ENCODE data around the gene GALNT5. TPM values are rescaled to one million over a fixed set of nuclear protein-coding genes. Genes with fewer than 3 reads are reported as not detected.
A peak's percentile ranks its signal among the peaks of the same experiment; 100 is the strongest.
"Not testable (repeated sequence)": the region's sequence is repeated elsewhere in the genome, so short reads cannot be mapped to it uniquely, and the experiment has no call there.

The GALNT5 gene, protein sequence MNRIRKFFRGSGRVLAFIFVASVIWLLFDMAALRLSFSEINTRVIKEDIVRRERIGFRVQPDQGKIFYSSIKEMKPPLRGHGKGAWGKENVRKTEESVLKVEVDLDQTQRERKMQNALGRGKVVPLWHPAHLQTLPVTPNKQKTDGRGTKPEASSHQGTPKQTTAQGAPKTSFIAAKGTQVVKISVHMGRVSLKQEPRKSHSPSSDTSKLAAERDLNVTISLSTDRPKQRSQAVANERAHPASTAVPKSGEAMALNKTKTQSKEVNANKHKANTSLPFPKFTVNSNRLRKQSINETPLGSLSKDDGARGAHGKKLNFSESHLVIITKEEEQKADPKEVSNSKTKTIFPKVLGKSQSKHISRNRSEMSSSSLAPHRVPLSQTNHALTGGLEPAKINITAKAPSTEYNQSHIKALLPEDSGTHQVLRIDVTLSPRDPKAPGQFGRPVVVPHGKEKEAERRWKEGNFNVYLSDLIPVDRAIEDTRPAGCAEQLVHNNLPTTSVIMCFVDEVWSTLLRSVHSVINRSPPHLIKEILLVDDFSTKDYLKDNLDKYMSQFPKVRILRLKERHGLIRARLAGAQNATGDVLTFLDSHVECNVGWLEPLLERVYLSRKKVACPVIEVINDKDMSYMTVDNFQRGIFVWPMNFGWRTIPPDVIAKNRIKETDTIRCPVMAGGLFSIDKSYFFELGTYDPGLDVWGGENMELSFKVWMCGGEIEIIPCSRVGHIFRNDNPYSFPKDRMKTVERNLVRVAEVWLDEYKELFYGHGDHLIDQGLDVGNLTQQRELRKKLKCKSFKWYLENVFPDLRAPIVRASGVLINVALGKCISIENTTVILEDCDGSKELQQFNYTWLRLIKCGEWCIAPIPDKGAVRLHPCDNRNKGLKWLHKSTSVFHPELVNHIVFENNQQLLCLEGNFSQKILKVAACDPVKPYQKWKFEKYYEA
- total RNA-seq, result 3.8 TPM

DNA sequence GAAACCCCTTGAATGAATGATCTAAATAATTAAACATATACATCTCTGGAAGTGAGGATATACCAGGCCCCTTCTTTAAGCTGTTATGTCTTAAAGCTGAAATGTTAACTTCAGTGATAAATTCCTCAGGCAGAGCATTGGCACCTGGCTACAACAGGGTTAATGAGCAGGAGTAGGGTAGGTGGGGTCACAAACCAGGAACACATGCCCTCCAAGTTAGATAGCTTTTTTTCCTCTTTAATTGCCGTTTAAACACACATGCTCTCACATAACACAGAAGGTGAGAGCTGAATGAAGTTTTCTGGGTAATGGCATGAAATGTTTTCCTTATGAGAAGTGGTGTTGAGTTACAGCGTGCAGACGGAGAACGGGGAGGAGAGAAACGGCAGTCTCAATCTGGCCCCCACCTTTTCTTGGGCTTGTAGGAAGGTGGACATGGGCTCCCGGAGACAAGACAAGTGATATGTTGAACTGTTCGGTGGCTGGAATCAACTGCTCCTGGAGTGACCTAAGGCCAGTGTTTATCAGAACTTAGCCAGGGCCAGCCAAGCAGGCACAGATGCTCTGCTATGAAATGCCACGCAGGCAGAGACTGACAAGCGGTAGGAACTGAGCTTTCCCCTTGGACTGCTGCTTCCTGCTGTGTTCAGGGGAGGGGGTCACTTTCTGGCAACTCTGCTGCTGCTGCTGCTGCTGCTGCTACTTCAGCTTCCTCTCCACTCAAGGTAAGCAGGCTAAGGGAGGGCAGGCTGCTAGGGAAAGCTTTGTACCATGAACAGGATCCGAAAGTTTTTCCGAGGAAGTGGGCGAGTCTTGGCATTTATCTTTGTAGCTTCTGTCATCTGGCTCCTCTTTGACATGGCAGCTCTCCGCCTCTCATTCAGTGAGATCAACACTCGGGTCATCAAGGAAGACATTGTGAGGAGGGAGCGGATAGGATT lies at the start of gene GALNT5:
Gene GALNT5, plus strand, starts transcription at position 394 of the 941 bp plus-strand sequence. Its CDS starts 378 bp downstream, at position 772.
- peak; percentile 18 for ATAC-seq

DNA sequence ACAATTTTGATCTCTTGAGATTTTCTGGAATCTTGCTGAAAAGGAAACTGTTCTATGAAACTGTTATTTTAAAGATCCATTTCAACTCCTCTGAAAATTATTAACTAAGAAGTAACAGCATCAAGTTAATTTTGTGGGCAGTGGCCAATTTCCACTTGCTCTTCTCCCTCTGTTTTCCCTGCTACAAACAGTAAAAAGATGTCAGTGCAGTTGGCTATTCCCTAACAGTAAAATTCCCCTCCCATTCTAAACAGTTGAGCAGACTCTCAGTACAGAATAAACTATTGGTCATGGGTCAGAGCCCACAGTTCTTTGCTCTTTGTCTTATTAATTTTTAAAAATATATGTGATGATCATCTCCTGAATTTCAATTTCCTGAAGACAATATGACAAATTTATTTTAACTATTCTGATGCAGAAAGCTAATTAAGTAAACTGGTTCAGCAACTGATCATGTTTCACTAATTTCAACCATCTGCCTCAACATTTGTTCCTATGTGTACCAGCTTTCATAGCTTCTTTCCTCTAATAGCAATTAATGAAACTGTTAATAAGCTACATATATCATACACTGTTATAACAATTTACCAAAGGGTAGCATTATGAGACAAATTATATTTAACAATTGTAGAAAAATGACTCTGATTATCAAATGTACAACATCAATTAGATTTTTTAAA lies 41.1 kb upstream of the GALNT5 start:
- ATAC-seq, result no peak

DNA sequence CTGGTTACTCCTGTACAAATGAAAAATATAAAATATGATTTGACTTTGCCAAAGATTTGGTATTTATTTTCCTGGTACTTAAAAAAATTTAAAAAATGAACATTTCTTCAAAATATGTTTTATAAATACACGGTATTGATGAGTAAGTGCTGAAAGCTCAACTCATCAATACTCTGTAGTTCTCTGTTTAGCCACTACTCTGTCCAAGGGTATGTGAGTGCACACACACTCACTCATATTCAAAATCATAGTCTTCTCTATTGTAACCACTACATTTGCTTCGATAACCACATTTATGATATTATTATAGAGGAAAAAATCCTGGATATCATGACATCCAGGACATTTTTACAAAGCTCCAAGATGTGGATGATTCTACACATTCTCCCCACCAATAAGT lies 40.1 kb upstream of the GALNT5 start:
- ATAC-seq, result no peak

DNA sequence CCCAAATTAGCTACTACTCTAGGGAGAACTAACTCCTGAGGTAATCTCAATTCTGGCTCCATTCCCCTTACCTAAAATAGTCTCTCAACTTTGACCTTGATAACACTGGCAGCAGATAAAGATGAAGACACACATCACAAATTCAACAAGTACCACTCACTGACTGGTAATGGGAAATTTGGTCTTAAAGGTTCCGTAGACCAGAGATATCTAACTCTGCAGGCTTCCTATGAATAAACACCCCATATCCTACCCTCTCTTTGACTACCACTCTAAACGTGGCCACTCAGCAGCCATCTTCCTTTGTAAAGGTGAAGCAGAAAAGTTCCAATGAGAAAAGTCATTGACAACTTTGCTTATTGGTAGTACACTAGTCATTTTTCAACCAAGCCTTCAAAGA lies 38.6 kb upstream of the GALNT5 start:
- no peak for ATAC-seq

DNA sequence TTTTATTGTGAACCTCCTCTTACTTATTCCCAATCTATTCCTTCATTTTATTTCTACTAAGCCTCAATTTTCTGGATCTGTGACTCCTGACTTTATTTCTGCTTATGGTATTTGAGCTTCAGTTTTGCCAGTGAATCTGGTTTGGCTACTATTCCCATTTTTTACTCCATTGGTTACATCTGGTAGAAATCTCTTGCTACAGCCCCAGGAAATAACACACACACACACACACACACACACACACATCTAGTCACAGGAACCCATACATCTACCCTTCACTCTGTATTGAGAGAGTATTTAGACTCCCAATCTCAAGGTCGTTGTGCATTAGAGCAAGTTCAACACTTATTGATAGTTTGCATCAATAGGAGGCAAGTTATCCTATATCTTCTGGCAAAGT lies 37.0 kb upstream of the GALNT5 start:
- ATAC-seq, result no peak

DNA sequence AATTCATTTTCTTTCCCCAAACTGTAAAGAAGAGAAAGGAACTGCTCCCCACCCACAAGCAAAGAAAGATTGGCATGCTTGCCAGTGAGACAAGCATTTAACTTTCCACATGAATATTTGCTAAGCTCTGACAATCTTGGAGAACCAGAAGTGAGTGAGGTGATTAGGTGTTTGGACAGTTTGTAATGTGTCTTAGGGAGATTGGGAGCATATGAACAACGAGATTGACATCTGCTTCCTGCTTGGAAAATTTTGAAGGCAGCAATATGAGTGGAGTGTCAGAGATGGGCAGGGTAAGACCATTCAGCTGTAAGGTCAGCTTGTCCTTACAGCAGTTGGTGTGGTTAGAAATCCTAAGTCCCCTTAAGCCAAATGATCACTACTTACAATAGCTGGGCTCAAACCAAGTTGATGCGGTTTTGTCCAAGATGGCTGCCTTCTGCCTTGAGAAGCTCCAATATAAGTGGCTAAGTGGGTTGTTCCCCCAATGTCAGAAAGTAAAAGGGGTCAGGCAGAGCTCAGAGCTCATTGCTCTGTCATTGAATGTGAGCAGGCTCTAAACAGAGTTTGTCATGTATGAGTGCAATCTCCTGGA lies 36.0 kb upstream of the GALNT5 start:
- ATAC-seq, result no peak

DNA sequence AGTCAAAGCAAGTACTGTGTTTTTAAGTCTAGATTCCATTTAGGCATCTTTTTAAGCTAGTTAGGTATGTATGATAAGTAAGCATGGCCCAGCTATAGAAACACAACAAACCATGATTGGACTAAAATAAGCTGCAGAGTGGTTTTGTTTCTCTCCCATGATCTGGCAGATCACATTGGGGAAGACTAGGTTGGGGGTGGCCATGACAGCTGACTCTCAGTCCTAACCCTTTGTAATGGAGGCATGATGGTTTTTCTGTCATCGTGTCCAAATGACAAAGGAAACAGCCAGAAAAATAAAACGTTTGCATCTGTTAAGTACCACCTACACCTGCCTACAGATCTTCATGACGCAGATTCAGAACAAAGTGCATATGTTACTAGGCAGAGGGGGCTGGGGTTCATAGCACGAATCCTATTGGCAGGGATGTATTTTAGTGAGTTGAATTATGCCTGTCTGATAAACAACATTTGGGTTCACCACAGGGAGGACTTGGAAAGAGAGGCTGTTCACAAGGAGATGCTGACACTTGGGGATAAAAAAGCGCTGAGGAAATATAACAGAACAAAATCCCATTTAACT lies 33.8 kb upstream of the GALNT5 start:
- ATAC-seq, result no peak

DNA sequence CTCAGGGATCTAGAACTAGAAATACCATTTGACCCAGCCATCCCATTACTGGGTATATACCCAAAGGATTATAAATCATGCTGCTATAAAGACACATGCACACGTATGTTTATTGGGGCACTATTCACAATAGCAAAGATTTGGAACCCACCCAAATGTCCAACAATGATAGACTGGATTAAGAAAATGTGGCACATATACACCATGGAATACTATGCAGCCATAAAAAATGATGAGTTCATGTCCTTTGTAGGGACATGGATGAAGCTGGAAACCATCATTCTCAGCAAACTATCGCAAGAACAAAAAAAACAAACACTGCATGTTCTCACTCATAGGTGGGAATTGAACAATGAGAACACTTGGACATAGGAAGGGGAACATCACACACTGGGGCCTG lies 33.1 kb upstream of the GALNT5 start:
- not testable (repeated sequence) for ATAC-seq

DNA sequence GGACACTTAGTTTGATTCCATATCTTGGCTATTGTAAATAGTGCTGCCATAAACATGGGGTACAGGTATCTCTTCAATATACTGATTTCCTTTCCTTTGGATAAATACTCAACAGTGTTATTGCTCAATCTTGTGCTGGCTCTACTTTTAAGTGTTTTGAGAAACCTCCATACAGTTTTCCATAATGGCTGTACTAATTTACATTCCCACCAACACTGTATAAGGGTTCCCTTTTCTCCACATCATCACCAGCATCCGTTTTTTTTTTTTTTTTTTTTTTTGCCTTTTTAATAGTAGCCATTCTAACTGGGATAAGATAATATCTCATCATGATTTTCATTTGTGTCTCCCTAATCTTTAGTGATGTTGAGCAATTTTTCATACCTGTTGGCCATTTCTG lies 29.9 kb upstream of the GALNT5 start:
- no peak for ATAC-seq

DNA sequence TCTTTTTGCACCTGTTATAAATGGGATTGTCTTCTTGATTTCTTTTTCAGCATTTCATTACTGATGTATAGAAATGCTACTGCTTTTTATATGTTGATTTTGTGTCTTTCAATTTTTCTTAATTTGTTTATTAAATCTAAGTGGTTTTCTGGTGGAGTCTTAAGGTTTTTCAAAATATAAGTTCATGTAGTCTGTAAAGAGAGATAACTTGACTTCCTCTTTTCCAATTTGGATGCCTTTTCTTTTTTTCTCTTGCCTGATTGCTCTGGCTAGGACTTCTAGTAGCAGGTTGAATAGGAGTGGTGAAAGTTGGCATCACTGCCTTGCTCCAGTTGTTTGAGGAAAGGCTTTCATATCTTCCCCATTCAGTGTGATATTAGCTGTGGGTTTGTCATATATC lies 28.6 kb upstream of the GALNT5 start:
- ATAC-seq, result no peak

DNA sequence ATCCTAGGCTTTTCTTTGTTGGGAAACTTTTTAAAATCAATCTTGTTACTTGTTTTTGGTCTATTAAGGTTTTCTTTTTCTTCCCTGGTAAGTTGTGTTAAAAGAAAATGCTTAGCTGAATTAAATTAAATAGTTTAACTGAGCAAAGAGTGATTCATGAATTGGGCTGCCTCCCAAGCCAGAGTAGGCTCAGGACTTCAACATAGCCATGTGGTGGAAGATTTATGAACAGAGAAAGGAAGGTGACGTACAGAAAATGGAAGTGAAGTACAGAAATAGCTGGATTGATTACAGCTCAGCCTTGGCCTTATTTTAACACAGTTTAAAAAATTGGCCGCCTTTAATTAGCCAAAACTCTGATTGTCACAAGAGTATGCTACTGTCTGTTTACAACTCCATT lies 27.9 kb upstream of the GALNT5 start:
- peak; percentile 75 for ATAC-seq

DNA sequence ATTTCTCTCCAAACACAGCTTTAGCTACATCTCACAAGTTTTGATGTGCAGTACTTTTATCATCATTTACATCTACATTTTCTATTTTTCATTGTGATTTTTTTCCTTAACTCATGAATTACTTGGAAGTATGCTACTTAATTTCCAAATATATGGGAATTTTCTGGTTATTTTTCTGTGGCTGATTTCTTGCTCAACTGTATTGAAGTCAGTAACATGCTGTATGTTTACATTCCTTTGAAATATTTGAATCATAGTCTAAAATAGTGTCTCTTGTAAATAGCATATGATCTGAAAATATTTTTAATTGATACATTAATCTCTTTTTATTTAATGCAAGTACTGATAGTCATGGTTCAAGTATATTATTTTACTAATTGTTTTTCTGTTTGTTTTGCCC lies 26.0 kb upstream of the GALNT5 start:
- ATAC-seq, result no peak

DNA sequence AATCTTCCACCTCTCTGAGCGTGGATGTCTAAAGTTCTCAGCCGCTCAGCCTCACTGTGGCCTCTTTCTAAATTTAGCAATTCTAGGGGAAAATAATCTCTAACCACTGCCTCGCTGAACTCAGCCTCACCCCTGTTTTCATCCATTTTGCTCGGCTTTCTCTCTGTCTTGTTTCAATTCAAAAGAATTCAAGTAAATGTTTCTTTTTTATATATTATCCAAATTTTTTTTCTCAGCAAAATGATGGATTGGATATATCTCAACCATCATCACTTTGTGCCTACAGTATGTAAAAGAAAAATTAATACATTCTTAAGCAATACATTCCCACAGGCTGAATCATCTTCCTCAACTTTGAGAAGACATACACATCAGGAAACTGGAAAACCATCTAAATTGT lies 24.0 kb upstream of the GALNT5 start:
- ATAC-seq, result no peak

DNA sequence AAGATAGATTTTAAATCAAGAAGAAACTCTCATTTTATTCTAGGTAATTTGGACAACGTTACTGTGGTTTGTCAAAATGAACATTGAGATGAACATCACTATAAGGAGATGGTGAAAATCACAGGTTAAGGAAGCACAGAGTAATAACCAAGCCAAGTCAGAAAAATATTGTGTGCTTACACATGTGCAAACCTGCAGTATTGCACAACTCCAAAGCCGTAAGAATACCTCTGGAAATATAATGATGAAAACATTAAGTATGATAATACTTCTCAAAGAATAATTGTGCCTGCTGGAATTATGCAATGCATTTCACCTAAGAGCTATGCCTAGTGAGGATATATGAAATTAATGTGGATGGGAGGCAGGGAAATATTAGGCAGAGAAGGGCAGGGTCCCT lies 21.1 kb upstream of the GALNT5 start:
- peak; percentile 96 for ATAC-seq

DNA sequence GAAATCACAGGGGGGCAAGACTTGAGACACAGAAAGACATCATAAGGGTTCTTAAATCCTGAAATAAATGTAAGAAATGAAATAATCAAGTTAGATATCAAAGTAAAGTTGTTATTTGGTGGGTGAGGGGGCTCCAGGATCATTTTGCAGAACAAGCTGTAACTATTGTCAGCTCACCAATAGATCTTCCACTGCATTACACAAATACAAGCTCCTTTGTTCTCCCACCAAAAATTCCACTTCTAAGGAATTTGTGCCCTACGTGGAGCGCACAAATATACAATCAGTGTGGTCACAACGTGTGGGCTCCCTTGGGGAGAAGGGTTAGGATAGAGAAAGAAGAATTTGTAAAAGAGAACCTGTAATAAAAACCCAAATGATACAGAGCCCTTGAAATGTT lies 19.2 kb upstream of the GALNT5 start:
- ATAC-seq, result no peak

DNA sequence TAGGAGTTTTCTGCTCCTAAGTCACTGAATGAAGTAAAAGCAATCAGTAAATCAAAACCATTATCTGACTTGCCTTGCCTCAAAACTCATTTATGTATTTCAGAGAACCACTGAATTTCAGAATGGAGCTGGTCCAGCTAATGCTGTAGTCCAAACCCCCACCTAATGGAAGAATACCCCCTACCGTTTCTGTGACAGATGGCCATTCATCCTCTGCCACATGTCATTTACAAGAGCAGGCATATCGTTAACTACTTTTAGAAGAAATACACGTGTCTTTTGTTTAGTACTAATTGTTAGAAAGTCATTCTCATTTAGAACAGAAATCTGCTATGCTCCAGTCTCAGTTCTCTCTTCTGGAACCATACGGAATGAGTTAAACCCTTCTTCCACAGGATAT lies 12.8 kb upstream of the GALNT5 start:
- ATAC-seq, result no peak

DNA sequence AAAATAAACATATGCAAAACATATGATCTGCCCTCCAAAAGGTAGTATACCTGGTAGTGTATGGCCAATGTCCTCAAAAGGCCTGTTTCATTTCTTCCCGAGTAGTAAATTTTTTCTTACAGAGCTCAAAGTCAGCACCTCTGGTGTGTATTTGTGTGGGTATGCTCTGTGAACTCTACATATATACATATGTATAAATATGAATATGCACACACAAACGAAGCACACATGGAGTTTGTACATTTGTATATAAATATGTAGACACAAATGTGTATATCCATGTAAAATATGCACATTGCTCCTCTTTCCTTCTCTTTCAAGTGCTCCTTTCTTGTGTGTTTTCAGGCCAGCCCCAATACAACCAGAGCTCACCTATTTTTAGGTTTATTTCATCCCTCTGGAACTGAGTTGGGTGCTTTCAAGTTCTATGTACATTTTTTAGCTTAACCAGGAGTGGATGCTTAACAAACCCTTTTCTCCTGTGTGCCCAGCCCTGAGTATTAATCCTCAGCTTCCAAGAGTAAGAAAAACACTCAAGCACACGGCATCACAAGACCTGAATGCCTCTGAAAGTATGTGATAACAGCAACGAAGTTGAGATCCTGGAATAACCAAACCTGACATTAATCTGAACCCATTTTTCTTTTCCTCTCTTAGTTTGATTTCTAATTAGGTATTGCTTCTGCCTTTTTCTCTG lies 12.2 kb upstream of the GALNT5 start:
- ATAC-seq, result no peak

DNA sequence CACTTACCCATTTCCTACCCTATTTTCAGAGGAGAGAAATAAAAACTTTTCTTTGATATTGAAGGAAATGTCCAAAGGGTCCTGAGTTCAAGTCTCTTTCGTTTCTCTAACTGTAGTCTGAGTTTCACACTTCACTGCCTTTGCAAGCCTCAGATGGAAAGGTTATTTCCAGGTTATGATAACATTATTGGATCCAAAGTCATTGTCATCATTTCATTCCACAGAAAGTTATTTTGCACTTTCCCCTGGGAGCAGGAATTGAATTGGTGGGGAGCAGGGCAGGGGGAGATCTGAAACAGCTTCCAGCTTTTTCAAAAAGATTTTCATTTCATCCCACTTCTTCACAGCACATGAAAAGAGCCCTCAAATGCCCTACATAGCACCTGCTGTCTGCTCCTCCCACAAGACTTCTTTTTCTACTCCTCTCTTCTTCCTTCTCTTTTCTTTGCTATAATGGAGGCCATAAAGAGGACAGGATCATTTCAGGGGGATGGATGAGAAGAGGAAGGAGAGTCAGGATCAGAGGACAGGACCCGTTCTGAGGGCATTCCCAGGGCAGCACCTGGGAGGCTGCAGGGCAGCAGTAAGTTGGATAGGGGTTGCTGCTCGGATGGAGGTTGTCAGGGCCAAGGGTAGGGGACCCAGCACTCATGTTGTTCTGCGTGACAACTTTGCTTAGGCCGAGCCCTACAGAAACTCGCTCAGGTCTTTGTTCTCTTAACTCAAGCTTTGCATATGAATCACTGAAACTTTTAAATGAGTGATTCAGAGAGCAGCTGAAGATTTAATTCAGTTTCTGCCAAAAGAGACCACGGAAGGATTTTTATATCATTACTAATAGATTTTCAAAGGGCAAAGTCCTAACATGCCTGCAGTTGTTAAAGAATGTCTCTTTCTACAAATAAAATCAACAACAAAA lies 11.4 kb upstream of the GALNT5 start:
- ATAC-seq, result peak; percentile 96

DNA sequence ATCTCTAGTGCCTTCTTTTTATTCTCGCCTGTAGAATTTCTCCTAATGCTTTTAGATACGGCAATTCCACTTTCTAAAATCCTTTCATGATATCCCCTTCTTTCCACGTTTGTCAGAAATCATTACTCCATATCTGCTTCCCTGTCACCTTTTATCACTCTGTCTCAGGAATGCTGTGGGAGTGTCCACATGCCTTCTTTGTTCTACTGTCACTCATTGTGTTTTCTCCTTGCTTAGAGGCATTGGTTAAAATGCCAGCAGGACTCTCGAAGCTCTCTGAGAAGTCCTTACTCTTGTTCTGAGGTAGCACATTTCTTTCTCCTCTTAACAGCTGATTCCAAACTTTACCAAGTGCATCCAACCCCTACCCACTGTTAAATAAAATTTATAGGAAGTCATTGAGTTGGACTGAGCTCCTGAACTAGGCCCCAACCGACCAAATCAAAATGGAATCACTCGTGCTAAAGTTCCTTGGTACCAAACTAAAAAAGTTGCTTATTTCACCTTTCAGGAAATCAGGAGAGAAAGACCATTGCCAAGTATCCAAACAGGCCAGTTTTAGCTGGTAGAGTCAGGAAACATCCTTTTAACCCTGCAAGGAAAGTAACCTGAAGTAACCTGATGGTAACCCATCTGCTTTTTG lies 10.6 kb upstream of the GALNT5 start:
- peak; percentile 78 for ATAC-seq
